ENCODE measurements around the gene SFT2D1. TPM values are rescaled to one million over a fixed set of nuclear protein-coding genes. Genes with fewer than 3 reads are reported as not detected.

SFT2D1 gene
- total RNA-seq, 2 donors from 2014 or later: 11.5 to 28.0 TPM

- H3K27me3 ChIP-seq: peaks cover 0 to 6% of the 10 kb centered on the region in 2 donors
- no peak overlapping the region for H3K27ac ChIP-seq
- DNase-seq (peak in 1 of 4 donors; percentile 34), ATAC-seq (no peak)
- no peaks in the 10 kb centered on the region for H3K9me3 ChIP-seq
- intact Hi-C loops (cut with DNase I): no loop called here
- 39 to 43% methylated on average over 10 to 11 of the region's 11 CpGs for WGBS, 2 donors
- TF ChIP-seq CTCF (IDR thresholded peaks at IDR 0.05) (no peak), POLR2A (IDR thresholded peaks at IDR 0.05) (no peak)
- H3K4me3 ChIP-seq: no peak overlapping the region
- H3K36me3 ChIP-seq (replicated peaks in 1 of 2; ENCODE audit: insufficient read depth in 1 of 2, low read depth in 2 of 2): no peaks in the 10 kb centered on the region
- no peaks in the 10 kb centered on the region for H3K4me1 ChIP-seq
These were observed 59.8 kb downstream of the SFT2D1 start for GRCh38 chr6:166282394-166283032.

- H3K4me3 ChIP-seq: no peak overlapping the region
- no peaks in the 10 kb centered on the region for H3K36me3 ChIP-seq (replicated peaks in 1 of 2; ENCODE audit: insufficient read depth in 1 of 2, low read depth in 2 of 2)
- H3K27me3 ChIP-seq: peaks cover 0 to 6% of the 10 kb centered on the region in 2 donors
- no peak for DNase-seq
- H3K9me3 ChIP-seq: no peaks in the 10 kb centered on the region
- TF ChIP-seq POLR2A (IDR thresholded peaks at IDR 0.05): no peak
- H3K4me1 ChIP-seq: no peaks in the 10 kb centered on the region
- intact Hi-C loops (cut with DNase I): no loop called here
- no peak overlapping the region for H3K27ac ChIP-seq
- WGBS, 2 donors: 68 to 80% methylated on average over 9 of the region's 9 CpGs
- ATAC-seq: no peak
These were observed 61.2 kb downstream of the SFT2D1 start for GRCh38 chr6:166281104-166281503.

- no peaks in the 10 kb centered on the region for H3K4me1 ChIP-seq
- intact Hi-C loops (cut with DNase I): no loop called here
- no peaks in the 10 kb centered on the region for H3K9me3 ChIP-seq
- DNase-seq: no peak
- H3K4me3 ChIP-seq: no peak overlapping the region
- H3K36me3 ChIP-seq (replicated peaks in 1 of 2; ENCODE audit: insufficient read depth in 1 of 2, low read depth in 2 of 2): no peaks in the 10 kb centered on the region
- H3K27me3 ChIP-seq: peaks cover 0 to 6% of the 10 kb centered on the region in 2 donors
- 78 to 90% methylated on average over 1 of the region's 1 CpG for WGBS, 2 donors
- ATAC-seq: no peak
- H3K27ac ChIP-seq: no peak overlapping the region
- no peak for TF ChIP-seq CTCF (IDR thresholded peaks at IDR 0.05)
- TF ChIP-seq POLR2A (IDR thresholded peaks at IDR 0.05): no peak
These were observed 63.0 kb downstream of the SFT2D1 start for GRCh38 chr6:166279393-166279679.

- no peak overlapping the region for H3K27ac ChIP-seq
- DNase-seq (no peak), ATAC-seq (no peak)
- no peaks in the 10 kb centered on the region for H3K36me3 ChIP-seq (replicated peaks in 1 of 2; ENCODE audit: insufficient read depth in 1 of 2, low read depth in 2 of 2)
- peaks cover 0 to 6% of the 10 kb centered on the region in 2 donors for H3K27me3 ChIP-seq
- WGBS, 2 donors: 71% methylated on average over 8 of the region's 8 CpGs
- intact Hi-C loops (cut with DNase I): no loop called here
- TF ChIP-seq POLR2A (IDR thresholded peaks at IDR 0.05) (no peak), CTCF (IDR thresholded peaks at IDR 0.05) (no peak)
- no peaks in the 10 kb centered on the region for H3K4me1 ChIP-seq
- H3K9me3 ChIP-seq: no peaks in the 10 kb centered on the region
- no peak overlapping the region for H3K4me3 ChIP-seq
These were observed 63.6 kb downstream of the SFT2D1 start for GRCh38 chr6:166278579-166279392.

GRCh38 chr6:166277892-166278578, 64.3 kb downstream of the SFT2D1 start:
- no peaks in the 10 kb centered on the region for H3K36me3 ChIP-seq (replicated peaks in 1 of 2; ENCODE audit: insufficient read depth in 1 of 2, low read depth in 2 of 2)
- ATAC-seq (no peak), DNase-seq (no peak)
- WGBS, 2 donors: 75 to 80% methylated on average over 11 of the region's 11 CpGs
- H3K9me3 ChIP-seq: no peaks in the 10 kb centered on the region
- no peak overlapping the region for H3K4me3 ChIP-seq
- peaks cover 0 to 6% of the 10 kb centered on the region in 2 donors for H3K27me3 ChIP-seq
- H3K27ac ChIP-seq: no peak overlapping the region
- TF ChIP-seq CTCF (IDR thresholded peaks at IDR 0.05): no peak
- no peak for TF ChIP-seq POLR2A (IDR thresholded peaks at IDR 0.05)
- no peaks in the 10 kb centered on the region for H3K4me1 ChIP-seq
- intact Hi-C loops (cut with DNase I): no loop called here

Data from body of pancreas (tissue), 4 donors.